Measurements from ENCODE around the gene MRPS34.

DNA sequence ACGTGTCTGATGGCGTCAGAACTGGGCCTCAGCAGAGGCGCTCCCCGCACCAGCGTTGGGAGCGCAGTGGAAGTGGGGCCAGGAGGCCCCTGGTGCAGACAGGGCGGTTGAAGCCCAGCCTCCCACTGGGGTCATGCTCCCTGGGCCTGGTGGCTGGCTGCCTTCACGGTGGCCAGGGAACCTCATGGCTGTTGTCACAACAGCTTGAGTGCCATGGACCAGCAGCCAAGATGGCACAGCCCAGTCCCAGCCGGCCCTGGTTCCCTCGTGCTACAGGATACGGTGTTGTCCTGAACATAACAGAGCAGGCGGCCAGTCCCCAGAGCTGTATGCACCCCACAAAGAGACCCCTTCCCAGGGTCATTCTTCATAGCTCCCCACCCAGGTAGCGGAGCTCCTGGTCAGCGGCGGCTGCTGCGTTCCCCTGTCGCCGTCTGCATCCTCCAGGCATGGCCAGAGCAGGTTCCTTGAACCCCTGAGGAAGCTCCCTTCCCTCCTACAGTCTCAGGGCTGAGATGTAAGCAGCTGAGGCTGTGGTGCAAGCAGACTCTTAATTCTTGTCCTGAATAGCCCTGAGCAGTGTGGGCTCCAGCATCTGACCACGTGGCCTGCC is 31.3 kb downstream of the MRPS34 start:
- TF ChIP-seq EP300 (IDR thresholded peaks at IDR 0.05; ENCODE audit: low read depth) (no peak), POLR2A (IDR thresholded peaks at IDR 0.05) (no peak)
- TF ChIP-seq, protein P1, sequence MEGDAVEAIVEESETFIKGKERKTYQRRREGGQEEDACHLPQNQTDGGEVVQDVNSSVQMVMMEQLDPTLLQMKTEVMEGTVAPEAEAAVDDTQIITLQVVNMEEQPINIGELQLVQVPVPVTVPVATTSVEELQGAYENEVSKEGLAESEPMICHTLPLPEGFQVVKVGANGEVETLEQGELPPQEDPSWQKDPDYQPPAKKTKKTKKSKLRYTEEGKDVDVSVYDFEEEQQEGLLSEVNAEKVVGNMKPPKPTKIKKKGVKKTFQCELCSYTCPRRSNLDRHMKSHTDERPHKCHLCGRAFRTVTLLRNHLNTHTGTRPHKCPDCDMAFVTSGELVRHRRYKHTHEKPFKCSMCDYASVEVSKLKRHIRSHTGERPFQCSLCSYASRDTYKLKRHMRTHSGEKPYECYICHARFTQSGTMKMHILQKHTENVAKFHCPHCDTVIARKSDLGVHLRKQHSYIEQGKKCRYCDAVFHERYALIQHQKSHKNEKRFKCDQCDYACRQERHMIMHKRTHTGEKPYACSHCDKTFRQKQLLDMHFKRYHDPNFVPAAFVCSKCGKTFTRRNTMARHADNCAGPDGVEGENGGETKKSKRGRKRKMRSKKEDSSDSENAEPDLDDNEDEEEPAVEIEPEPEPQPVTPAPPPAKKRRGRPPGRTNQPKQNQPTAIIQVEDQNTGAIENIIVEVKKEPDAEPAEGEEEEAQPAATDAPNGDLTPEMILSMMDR (IDR thresholded peaks at IDR 0.05): no peak

All from transverse colon (tissue), 3 donors.